H7 (cell line): ENCODE measurements around the gene NEBL. TPM values are rescaled to one million over a fixed set of nuclear protein-coding genes. Genes with fewer than 3 reads are reported as not detected.

Experiments
- DNase-seq: peaks from one replicate; pipeline ENCODE4 v3.0.0; 2012
- H3K27me3 ChIP-seq: 2 replicates; pipeline ENCODE4 v1.6.0; 2011; ENCODE audit warnings: mild to moderate bottlenecking, low read length; ENCODE audit not compliant: control insufficient read depth, insufficient read depth
- H3K36me3 ChIP-seq: replicated peaks from 2 replicates; pipeline ENCODE4 v1.5.1; 2011; ENCODE audit warnings: low read length; ENCODE audit not compliant: control insufficient read depth, insufficient read depth
- H3K4me3 ChIP-seq: 2 replicates; pipeline ENCODE4 v1.5.1; 2011; ENCODE audit warnings: low read depth, mild to moderate bottlenecking, control low read depth, low read length, moderate library complexity; ENCODE audit not compliant: insufficient read depth
- total RNA-seq: library from RNA; depleted of rRNA; stranded (reverse); fragments of >200 nt; shearing (Covaris generic); gene quantifications from 2 replicates; pipeline ENCODE4 v1.2.3, GENCODE V29; 2014

The NEBL gene
- total RNA-seq, 1 experiment from 2014 or later: 9.0 TPM

GRCh38 chr10:20919481-20919880, 22.4 kb upstream of the NEBL start:
- no peak for DNase-seq
- Histone ChIP-seq H3K4me3 (no peak overlapping the region), H3K36me3 (no peaks in the 10 kb centered on the region), H3K27me3 (no peaks in the 10 kb centered on the region)

GRCh38 chr10:20916976-20917375, 19.9 kb upstream of the NEBL start:
- no peaks in the 10 kb centered on the region for H3K27me3 ChIP-seq
- no peaks in the 10 kb centered on the region for H3K36me3 ChIP-seq
- no peak for DNase-seq
- H3K4me3 ChIP-seq: no peak overlapping the region

GRCh38 chr10:20912969-20913368, 15.9 kb upstream of the NEBL start:
- no peak for DNase-seq
- Histone ChIP-seq H3K36me3 (no peaks in the 10 kb centered on the region), H3K27me3 (no peaks in the 10 kb centered on the region), H3K4me3 (no peak overlapping the region)

- Histone ChIP-seq H3K4me3 (no peak overlapping the region), H3K36me3 (no peaks in the 10 kb centered on the region), H3K27me3 (no peaks in the 10 kb centered on the region)
- DNase-seq: no peak
Measured at GRCh38 chr10:20911626-20912025, 14.5 kb upstream of the NEBL start.

- no peak for DNase-seq
- Histone ChIP-seq H3K27me3 (no peaks in the 10 kb centered on the region), H3K36me3 (no peaks in the 10 kb centered on the region), H3K4me3 (no peak overlapping the region)
Measured at GRCh38 chr10:20909801-20910200, 12.7 kb upstream of the NEBL start.

GRCh38 chr10:20908391-20908790, 11.3 kb upstream of the NEBL start:
- H3K4me3 ChIP-seq: no peak overlapping the region
- no peaks in the 10 kb centered on the region for H3K27me3 ChIP-seq
- no peaks in the 10 kb centered on the region for H3K36me3 ChIP-seq
- no peak for DNase-seq

- Histone ChIP-seq H3K4me3 (no peak overlapping the region), H3K36me3 (no peaks in the 10 kb centered on the region), H3K27me3 (no peaks in the 10 kb centered on the region)
- no peak for DNase-seq
Measured at GRCh38 chr10:20903635-20904390, 6.7 kb upstream of the NEBL start.

GRCh38 chr10:20901110-20901509, 4.0 kb upstream of the NEBL start:
- DNase-seq: no peak
- Histone ChIP-seq H3K4me3 (no peak overlapping the region), H3K27me3 (no peaks in the 10 kb centered on the region), H3K36me3 (no peaks in the 10 kb centered on the region)

GRCh38 chr10:20898866-20899535, 1.9 kb upstream of the NEBL start:
- Histone ChIP-seq H3K27me3 (no peaks in the 10 kb centered on the region), H3K4me3 (no peak overlapping the region), H3K36me3 (no peaks in the 10 kb centered on the region)
- DNase-seq: no peak

- H3K4me3 ChIP-seq: no peak overlapping the region
- H3K27me3 ChIP-seq: no peaks in the 10 kb centered on the region
- H3K36me3 ChIP-seq: no peaks in the 10 kb centered on the region
- no peak for DNase-seq
Measured at GRCh38 chr10:20893297-20893696, 3.8 kb downstream of the NEBL start.

- no peaks in the 10 kb centered on the region for H3K27me3 ChIP-seq
- no peak overlapping the region for H3K4me3 ChIP-seq
- no peak for DNase-seq
- no peaks in the 10 kb centered on the region for H3K36me3 ChIP-seq
Measured at GRCh38 chr10:20892796-20893195, 4.3 kb downstream of the NEBL start.

- H3K4me3 ChIP-seq: no peak overlapping the region
- no peaks in the 10 kb centered on the region for H3K27me3 ChIP-seq
- H3K36me3 ChIP-seq: no peaks in the 10 kb centered on the region
- DNase-seq: no peak
Measured at GRCh38 chr10:20892011-20892585, 5.0 kb downstream of the NEBL start.

GRCh38 chr10:20891338-20891714, 5.8 kb downstream of the NEBL start:
- no peak overlapping the region for H3K4me3 ChIP-seq
- no peaks in the 10 kb centered on the region for H3K36me3 ChIP-seq
- H3K27me3 ChIP-seq: no peaks in the 10 kb centered on the region
- no peak for DNase-seq

GRCh38 chr10:20890491-20891337, 6.4 kb downstream of the NEBL start:
- no peaks in the 10 kb centered on the region for H3K27me3 ChIP-seq
- no peak for DNase-seq
- H3K4me3 ChIP-seq: no peak overlapping the region
- H3K36me3 ChIP-seq: no peaks in the 10 kb centered on the region
